ENCODE measurements around the gene FASN. TPM values are rescaled to one million over a fixed set of nuclear protein-coding genes. Genes with fewer than 3 reads are reported as not detected.

FASN gene
- total and polyA plus RNA-seq, 2 of the 13 experiments (the other 11 are each of a cell fraction or from before 2014, with no cell fraction given), result 51.7 to 101 TPM

GRCh38 chr17:82056729-82057621, 41.1 kb downstream of the FASN start (continued):
- TF ChIP-seq THAP9 (CRISPR knock-in tag; IDR thresholded peaks at IDR 0.05; ENCODE audit: borderline replicate concordance), result peak; percentile 59; the same call in 1 of the 2 replicates
- TF ChIP-seq ZNF850 (CRISPR knock-in tag; conservative IDR thresholded peaks at IDR 0.05), result no peak
- TF ChIP-seq MIER3 (CRISPR knock-in tag; IDR thresholded peaks at IDR 0.05; ENCODE audit: borderline replicate concordance), result no peak
- TF ChIP-seq RBFOX2 (IDR thresholded peaks at IDR 0.05; ENCODE audit: low read depth, low read length), result peak; percentile 88
- no peak for TF ChIP-seq ATF6 (CRISPR knock-in tag; conservative IDR thresholded peaks at IDR 0.05)
- 0 out of 2 replicates have a peak, but pooled peaks have one; percentile 24 for TF ChIP-seq ZBTB1 (CRISPR knock-in tag; IDR thresholded peaks at IDR 0.05; ENCODE audit: borderline replicate concordance)
- TF ChIP-seq ZNF724P (CRISPR knock-in tag; IDR thresholded peaks at IDR 0.05; ENCODE audit: borderline replicate concordance), result no peak
- TF ChIP-seq ZFX (CRISPR knock-in tag; IDR thresholded peaks at IDR 0.05; ENCODE audit: low read depth), result peak; percentile 96
- no peak; the same call in 1 of the 2 replicates for TF ChIP-seq NCOA2 (CRISPR knock-in tag; IDR thresholded peaks at IDR 0.05)
- no peak for TF ChIP-seq WIZ (CRISPR knock-in tag; IDR thresholded peaks at IDR 0.05)
- no peak for TF ChIP-seq PHB2 (IDR thresholded peaks at IDR 0.05; ENCODE audit: partially characterized antibody)
- no peak for TF ChIP-seq TSC22D2 (CRISPR knock-in tag; IDR thresholded peaks at IDR 0.05; ENCODE audit: borderline replicate concordance)
- no peak for TF ChIP-seq CEBPB (IDR thresholded peaks at IDR 0.05; ENCODE audit: borderline replicate concordance, low read depth, low read length)
- no peak for TF ChIP-seq KLF11 (CRISPR knock-in tag; IDR thresholded peaks at IDR 0.05)
- TF ChIP-seq SYNCRIP (IDR thresholded peaks at IDR 0.05; ENCODE audit: insufficient read depth, low read depth, low read length), result no peak
- 0 out of 2 replicates have a peak, but pooled peaks have one; percentile 73 for TF ChIP-seq ZSCAN29 (CRISPR knock-in tag; conservative IDR thresholded peaks at IDR 0.05)
- no peak for TF ChIP-seq MLLT10 (CRISPR knock-in tag; IDR thresholded peaks at IDR 0.05)
- TF ChIP-seq ATF1 (CRISPR knock-in tag; IDR thresholded peaks at IDR 0.05), result no peak
- TF ChIP-seq CHD2 (IDR thresholded peaks at IDR 0.05; ENCODE audit: low read depth, low read length), result no peak
- TF ChIP-seq TFDP1 (CRISPR knock-in tag; IDR thresholded peaks at IDR 0.05; ENCODE audit: borderline replicate concordance), result peak; percentile 63; the same call in 1 of the 2 replicates
- no peak for TF ChIP-seq PRDM4 (CRISPR knock-in tag; IDR thresholded peaks at IDR 0.05; ENCODE audit: borderline replicate concordance)

All from HepG2 (cell line).